ENCODE results near the gene TADA2A.

DNA sequence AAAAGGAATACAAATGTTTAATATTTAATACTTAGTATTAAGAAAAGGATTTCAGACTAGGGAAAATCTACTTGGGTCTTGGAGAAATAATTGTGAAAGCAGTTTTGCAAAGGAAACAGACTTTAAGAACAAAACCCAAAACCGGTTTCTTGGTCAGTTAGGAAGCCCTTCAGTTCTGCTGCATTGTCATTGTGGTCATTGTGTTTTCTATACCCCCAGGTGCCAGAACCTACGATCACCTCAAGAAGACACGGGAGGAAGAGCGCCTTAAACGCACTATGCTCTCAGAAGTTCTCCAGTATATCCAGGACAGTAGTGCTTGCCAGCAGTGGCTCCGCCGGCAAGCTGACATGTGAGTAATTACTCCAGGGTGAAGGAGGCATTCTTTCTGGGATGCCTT, 63.5 kb downstream of the TADA2A start:
- TF ChIP-seq ZNF184 (tag by site-specific recombination; IDR thresholded peaks at IDR 0.05): no peak
- TF ChIP-seq, protein P1, sequence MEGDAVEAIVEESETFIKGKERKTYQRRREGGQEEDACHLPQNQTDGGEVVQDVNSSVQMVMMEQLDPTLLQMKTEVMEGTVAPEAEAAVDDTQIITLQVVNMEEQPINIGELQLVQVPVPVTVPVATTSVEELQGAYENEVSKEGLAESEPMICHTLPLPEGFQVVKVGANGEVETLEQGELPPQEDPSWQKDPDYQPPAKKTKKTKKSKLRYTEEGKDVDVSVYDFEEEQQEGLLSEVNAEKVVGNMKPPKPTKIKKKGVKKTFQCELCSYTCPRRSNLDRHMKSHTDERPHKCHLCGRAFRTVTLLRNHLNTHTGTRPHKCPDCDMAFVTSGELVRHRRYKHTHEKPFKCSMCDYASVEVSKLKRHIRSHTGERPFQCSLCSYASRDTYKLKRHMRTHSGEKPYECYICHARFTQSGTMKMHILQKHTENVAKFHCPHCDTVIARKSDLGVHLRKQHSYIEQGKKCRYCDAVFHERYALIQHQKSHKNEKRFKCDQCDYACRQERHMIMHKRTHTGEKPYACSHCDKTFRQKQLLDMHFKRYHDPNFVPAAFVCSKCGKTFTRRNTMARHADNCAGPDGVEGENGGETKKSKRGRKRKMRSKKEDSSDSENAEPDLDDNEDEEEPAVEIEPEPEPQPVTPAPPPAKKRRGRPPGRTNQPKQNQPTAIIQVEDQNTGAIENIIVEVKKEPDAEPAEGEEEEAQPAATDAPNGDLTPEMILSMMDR (tag by site-specific recombination; IDR thresholded peaks at IDR 0.05): no peak
- no peak for TF ChIP-seq ZFP69B (tag by site-specific recombination; IDR thresholded peaks at IDR 0.05)

Data from HEK293 (cell line).